ENCODE measurements around the gene DOHH.

Gene DOHH

DNA sequence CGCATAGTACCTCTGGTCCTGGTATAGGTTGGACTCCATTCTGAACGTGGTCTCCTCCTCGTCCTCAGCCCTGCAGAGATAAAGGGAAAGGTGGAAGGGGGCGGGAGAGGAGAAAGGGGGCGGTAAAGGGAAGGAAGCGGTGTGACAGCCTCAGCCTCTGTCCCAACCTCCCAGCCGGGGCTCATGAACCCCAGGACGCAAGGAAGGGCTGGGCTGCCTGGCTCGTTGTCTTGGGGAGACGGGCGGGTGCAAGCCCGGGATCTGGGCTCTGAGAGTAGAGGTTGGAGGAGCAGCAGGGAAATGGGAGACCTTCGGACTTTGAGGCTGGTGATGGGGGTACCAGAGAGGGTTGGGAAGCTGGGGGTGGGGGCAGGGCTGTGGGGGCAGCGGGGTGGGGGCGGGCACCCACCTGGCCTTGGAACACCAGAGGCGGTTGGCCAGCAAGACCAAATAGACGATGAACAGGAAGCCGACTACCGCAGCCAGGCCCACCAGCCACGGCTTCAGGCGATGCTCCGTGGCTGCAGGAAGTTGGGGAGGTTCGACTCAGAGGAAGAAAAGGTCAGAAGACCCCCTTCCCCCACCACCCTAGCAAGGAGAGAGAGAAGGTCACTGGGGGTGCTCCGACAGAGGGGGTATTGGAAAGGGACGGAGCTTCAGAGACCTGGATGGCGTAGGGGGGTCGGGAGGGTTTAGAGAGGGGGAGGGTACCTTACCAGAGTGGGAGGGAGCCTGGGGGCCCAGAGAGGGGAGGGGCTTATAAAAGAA is 21.9 kb downstream of the DOHH start:
- no peak for DNase-seq (ENCODE audit: low read depth in 2 of 2)

DNA sequence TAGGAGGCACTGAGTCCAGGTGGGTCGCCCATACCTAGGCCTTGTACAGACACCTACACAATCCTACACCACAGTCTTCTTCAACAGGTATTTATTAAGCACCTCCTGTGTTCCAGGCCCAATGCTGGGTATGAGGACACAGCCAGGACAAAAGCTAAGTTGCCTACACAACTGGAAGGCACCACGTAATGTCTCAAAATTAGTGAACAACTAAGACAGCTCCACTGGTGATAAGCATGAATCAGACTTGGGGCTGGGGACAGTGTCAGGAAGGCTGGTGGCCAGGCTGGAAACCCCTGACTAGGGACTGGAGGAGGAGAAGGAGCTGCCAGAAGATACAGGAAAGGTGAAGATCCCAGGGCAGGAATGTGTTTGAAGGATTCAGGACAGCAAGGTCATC is 22.5 kb downstream of the DOHH start:
- no peak for DNase-seq (ENCODE audit: low read depth in 2 of 2)

DNA sequence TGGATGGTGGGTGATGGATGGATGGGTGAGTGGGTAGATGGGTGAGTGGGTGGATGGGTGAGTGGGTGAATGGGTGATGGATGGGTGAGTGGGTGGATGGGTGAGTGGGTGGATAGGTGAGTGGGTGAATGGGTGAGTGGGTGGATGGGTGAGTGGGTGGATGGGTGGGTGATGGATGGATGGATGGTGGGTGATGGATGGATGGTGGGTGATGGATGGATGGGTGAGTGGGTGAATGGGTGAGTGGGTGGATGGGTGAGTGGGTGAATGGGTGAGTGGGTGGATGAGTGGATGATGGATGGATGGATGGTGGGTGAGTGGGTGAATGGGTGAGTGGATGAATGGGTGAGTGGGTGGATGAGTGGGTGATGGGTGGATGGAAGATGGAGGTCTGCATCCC is 23.0 kb downstream of the DOHH start:
- no peak for DNase-seq (ENCODE audit: low read depth in 2 of 2)

DNA sequence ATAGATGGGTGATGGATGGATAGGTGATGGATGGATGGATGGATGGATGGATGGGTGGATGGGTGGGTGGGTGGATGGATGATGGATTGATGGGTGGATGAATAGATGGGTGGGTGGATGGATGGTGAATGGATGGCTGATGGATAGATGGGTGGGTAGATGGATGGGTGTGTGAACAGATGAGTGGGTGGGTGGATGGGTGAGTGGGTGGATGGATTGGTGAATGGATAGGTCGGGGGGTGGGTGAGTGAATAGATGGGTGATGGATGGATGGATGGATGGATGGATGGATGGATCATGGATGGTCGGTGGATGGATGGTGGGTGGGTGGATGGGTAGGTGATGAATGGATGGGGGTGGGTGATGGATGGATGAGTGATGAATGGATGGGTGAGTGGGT is 23.6 kb downstream of the DOHH start:
- DNase-seq (ENCODE audit: low read depth in 2 of 2), result no peak

DNA sequence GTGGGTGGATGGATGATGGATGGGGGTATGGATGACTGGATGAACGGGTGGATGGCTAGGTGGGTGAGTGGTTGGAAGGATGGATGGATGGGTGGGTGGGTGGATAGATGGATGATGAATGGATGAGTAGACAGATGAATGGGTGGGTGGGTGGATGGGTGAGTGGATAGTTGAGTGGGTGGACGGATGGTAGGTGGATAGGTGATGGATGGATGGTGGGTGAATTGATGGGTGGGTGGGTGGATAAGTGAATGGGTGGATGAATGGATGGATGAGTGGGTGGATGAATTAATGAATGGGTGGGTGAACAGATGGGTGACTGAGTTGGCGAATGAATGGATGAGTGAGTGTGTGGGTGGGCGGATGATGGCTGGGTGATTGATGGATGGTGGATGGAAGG is 25.0 kb downstream of the DOHH start:
- no peak for DNase-seq (ENCODE audit: low read depth in 2 of 2)

DNA sequence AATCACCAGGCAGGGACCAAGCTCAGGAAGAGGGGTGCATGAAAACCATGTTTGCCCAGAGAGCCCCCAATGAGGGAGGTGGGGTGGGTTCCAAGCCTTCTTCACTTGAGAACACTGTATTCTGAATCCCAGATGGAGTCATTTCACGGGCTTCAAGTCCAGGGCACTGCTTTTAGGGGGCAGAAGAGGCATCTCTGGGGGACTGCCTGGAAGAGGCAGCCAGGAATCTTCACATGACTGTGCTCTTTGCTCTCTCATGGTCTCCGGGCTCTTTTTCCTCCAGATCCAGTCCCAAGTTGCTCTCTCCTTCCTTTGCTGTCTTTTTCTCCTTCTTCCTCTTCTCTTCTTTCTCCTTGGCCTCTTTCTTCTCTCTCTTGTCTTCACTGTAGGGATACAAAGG is 25.9 kb downstream of the DOHH start:
- DNase-seq (ENCODE audit: low read depth in 2 of 2), result no peak

GRCh38 chr19:3474010-3474409 is 26.5 kb downstream of the DOHH start:
- no peak for DNase-seq (ENCODE audit: low read depth in 2 of 2)

DNA sequence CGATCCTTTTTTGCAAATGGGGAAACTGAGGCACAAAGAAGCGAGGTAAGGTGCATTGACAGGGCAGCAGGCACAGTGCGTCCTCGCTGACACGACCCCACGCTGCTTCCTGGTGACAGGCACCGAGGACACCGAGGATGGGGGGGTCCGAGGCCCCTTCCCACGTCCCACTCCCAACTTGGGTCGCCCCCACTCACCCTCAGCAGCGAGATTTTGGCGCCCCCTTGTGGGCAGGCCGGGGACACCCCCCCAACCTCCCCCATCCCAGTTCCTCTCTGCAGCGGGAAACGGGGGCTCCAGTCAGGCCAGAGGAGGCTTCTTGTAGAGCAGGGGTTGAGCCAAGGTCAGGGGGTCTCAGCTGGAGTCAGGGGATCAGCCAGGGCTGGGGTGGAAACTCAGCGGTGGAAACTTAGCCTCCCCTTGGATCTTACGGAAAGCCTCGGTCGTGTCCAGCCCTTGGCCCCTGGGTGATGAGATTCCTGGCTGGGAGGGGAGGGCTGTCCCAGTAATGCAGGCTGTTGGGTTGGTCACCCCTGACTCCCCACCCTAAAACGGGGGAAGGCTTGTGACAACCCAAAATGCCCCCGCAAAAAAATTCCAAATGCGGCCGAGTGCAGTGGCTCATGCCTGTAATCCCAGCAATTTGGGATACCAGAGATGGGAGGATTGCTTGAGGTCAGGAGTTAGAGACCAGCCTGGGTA is 28.4 kb downstream of the DOHH start:
- no peak for DNase-seq (ENCODE audit: low read depth in 2 of 2)

DNA sequence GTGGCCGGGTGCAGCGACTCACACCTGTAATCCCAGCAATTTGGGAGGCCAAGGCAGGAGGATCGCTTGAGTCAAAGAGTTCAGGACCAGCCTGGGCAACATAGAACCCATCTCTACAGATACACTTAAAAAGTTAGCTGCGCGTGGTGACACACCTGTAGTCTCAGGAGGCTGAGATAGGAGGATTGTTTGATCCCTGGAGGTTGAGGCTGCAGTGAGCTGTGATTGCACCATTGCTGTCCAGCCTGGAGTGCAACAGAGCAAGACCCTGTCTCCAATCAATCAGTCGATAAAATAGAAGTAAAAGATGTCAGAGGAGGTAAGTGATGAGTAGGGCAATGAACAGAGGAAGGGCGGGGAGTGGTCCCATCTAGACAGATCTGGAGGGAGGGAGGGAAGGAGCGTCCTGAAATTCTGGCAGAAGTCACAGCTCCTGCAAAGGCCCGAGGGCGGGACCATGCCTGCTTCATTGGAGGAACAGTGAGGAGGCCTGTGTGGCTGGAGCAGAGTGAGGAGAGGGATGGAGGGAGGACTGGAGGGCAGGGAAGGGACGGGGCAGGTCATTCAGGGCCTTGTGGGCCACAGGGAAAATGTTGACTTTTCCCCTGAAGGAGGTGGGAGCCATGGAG is 29.9 kb downstream of the DOHH start:
- DNase-seq (ENCODE audit: low read depth in 2 of 2), result no peak

GRCh38 chr19:3469638-3470499 is 30.6 kb downstream of the DOHH start:
- no peak for DNase-seq (ENCODE audit: low read depth in 2 of 2)

- no peak for DNase-seq (ENCODE audit: low read depth in 2 of 2)
Measured at GRCh38 chr19:3468211-3468610, 32.3 kb downstream of the DOHH start.

- DNase-seq (ENCODE audit: low read depth in 2 of 2), result no peak
Measured at GRCh38 chr19:3467437-3468198, 32.9 kb downstream of the DOHH start.

GRCh38 chr19:3466635-3467034 is 33.8 kb downstream of the DOHH start:
- no peak for DNase-seq (ENCODE audit: low read depth in 2 of 2)

GRCh38 chr19:3465552-3465951 is 34.9 kb downstream of the DOHH start:
- DNase-seq (ENCODE audit: low read depth in 2 of 2), result no peak

DNA sequence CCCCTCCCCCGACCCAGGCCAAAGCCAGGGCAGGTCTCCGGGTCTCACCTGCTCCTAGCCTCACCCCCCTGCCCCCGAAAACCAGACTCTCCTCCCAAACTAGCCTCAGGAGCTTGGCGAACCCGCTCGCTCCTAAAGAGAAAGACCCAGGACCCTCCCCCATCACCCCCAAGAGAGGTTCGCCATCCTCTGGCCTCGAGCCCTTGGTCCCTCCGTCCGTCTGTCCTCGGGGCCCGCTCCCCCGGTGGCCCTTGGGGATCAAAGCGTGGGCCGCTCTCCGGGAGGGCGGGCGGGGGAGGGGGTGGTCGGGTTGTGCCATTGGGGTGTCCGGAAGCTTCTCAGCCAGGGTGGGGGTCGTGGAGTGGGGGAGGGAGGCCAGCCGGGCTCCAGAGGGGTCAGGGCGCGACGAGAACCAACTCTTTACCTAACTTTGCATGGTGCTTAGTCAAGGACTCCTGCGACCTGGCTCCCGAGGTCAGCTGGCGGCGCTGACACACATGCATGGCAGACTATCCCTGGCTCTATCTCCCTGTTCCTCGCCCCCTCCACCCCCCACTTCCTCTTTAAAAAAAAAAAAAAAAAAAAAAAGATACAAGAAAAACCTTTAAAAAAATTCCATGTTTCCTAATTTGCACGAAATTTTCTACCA is 35.8 kb downstream of the DOHH start:
- no peak for DNase-seq (ENCODE audit: low read depth in 2 of 2)

DNA sequence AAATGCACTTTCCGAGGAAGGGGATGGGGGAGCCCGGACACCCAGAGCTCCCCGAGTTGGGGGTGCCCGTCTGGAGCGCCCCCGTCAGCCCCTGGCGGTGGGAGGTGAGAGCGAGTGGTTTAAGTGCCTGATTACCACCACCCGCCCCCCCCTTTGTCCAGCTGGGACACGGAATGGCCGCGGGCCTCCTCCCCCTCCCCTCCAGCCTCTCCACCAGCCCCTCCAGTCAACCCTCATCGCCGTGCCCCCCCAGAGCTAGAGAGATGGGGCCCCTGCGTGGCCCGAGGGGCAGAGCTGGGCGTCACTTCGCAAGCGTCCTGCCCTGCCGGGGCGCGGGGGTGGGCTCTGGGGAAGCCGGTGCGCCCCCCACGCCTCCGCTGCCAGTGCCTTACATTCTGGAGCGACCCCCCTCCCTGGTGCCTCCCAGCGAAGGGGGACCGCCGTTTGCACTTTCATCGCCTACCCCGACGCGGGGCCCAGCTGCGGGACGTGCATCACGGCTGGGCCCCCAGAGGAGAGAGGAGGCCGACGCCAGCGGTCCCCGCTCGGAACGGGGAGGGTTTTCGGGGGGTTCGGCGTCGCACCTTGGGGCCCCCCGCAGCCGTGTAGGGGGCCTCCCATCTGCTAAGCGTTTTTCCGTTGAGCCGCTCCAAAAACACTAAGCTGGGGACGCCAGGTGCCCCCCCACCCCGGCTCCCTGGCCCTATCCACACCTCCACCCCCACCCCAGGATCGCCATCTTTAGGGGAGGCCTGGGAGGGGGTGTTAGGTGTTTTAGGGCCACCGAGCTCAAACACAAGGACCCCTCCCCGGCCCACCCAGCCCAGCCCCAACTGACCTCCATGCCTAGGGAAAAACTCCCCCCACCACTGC is 36.5 kb downstream of the DOHH start:
- no peak for DNase-seq (ENCODE audit: low read depth in 2 of 2)

DNA sequence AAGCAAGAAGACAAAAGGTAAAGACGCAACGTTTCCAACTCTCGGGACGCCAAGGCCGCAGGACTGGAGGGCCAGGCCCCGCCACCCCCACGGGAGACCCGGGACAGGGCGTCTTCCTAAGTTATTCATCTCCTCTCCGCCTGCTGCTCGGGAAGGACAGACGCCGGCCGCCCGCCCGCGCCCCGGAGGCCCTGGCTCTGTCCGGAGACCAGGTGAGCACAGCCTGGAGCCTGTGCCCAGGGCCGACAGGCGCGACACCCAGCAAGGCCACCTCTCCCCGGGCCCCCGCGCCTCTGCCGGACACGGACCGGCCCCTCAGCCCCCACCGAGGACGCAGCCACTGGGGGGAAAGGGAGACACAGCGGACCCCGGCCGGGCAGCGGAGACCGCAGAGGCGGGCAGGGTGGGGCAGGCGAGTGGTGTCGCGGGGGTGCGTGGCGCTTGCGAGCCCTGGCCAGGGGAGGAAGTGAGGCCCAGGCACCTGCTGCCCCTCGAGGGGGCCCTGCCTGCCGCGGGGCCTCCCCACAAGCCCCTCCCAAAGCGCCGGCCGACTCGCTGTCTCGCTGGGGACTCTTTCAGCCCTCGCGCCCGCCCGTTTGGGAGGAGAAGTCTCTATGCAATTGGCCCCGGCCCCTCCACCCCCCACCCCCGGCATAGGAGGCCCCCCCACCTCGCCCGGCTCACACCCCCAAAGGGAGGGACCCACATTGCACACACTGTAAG is 37.3 kb downstream of the DOHH start:
- no peak for DNase-seq (ENCODE audit: low read depth in 2 of 2)

GRCh38 chr19:3459965-3460582 is 40.4 kb downstream of the DOHH start:
- DNase-seq (ENCODE audit: low read depth in 2 of 2), result no peak
